Measurements from ENCODE around the gene ROR1.

The ROR1 gene

GRCh38 chr1:63916485-63917360, 142.9 kb downstream of the ROR1 start:
- no peak for DNase-seq

DNA sequence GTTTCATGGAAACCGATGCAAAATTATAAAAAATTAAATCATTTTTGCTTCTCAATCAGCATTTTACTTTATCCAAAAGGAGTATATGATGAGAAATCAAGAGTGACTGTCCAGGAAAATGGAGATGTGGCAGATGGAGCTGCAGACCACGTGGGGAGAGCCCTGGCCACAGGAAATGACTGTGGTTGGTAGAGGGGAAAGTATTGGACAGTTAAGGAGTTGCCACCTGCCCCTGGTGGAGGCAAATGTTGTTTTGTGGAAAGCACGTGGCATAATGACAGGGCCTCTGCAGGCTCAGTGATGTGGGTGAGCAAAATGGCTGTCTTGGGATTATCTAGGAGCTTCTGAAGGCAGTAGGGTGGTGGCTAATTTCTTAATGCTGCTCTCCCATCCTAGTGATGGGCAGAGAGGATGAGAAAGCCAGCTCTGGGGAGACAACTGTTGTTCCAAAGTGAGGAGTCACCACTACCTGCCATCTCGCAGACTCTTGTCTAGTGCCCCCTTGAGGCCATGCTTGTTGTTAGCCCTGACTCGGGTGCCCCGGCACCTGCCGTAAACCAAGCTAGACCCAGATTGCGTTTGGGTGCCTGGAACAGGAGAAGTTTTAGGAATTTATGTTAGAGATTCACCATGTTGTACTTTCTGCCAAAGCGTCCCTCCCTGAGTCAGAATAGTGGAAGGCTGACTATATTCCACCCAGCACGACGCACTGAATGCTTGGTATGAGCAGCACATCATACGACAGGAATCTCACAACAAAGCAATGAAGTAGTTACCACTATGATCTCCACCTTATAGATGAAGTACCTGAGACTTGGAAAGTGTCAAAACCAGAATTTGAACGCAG, 144.0 kb downstream of the ROR1 start:
- DNase-seq = no peak

GRCh38 chr1:63918418-63918945, 144.7 kb downstream of the ROR1 start:
- no peak for DNase-seq

DNA sequence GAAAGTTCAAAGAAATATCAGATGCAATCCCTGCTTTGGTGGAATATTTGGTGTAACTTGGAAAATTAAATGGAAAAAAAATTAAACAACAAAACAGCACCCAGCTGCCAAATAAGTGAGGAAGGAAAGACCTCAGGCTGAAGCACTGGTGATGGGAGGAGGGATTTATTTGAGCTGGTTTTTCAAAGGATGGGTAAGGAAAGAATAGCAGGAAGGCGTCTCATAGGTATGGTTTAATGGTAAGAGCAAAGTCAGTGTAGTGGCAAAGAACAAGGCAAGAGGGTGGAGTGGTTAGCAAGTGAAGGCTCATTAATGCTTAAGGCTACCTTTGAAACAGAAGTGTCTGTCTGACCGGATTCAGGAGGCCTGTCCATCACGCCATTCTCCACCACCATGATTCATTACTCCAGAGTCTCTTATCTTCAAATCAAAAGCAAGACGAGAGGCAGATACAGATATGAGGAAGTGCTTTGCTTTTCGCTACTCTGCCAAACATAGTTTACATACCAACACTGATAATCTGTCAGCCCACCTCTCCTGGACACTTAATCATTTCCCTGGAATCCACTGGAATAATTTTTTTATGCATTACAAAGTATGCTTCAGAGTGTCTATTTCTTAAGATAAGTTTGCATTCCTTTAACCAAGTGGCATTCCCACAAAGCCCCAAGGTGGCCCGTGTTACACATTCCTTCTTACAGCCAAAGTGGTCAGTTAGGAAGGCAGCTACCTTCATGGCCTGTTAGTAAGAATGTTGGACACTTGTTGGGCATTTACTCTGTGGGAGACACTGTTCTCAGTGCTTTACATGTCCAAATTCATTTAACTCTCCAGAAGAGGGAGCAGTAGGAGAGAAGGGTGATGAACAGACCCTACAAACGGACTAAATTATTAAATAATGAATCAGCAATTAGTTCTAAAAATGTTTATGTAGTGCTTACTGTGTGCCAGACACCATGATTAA, 146.6 kb downstream of the ROR1 start:
- no peak for DNase-seq

- no peak for DNase-seq
These were observed 147.5 kb downstream of the ROR1 start for GRCh38 chr1:63921359-63921758.

DNA sequence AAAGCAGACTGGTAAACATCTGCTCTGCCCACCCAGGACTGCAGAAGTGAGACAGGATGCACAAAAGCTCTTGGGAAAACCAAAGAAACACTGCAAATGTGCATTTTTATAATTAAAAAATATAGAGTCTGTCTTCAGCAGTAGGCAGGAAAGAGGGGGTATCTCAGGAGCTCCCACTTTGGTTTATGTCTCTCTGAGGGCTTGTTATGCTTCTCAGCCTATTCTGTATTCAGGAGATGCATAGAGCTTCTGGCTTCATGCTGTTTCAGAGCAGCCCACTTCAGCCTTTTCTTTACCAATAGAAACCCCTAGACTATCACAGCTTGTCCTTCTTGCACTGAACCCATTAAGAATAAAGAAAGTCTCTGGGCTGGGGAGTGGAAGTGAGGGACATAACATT, 148.0 kb downstream of the ROR1 start:
- DNase-seq = no peak

- no peak for DNase-seq
These were observed 149.0 kb downstream of the ROR1 start for GRCh38 chr1:63922848-63923247.

GRCh38 chr1:63923302-63923701, 149.5 kb downstream of the ROR1 start:
- no peak for DNase-seq

DNA sequence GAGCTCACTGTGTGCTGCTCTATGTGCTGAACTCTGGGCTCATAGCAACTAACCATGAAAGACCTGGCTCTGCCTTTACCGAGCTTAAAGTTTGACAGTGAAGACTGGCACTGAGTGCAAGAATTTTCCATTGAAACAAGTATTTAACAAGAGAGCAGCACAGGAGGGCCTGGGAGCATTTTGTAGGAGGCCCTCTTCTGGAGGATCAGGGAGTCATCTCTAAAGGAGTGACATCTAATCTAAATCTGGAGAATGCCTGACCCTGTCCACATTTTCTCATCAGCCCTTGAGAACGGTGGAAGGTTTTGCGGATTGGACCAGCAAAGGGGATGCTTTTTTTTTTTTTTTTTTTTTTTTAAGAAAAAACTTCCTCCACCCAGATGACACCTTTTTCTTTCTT, 150.8 kb downstream of the ROR1 start:
- no peak for DNase-seq

DNA sequence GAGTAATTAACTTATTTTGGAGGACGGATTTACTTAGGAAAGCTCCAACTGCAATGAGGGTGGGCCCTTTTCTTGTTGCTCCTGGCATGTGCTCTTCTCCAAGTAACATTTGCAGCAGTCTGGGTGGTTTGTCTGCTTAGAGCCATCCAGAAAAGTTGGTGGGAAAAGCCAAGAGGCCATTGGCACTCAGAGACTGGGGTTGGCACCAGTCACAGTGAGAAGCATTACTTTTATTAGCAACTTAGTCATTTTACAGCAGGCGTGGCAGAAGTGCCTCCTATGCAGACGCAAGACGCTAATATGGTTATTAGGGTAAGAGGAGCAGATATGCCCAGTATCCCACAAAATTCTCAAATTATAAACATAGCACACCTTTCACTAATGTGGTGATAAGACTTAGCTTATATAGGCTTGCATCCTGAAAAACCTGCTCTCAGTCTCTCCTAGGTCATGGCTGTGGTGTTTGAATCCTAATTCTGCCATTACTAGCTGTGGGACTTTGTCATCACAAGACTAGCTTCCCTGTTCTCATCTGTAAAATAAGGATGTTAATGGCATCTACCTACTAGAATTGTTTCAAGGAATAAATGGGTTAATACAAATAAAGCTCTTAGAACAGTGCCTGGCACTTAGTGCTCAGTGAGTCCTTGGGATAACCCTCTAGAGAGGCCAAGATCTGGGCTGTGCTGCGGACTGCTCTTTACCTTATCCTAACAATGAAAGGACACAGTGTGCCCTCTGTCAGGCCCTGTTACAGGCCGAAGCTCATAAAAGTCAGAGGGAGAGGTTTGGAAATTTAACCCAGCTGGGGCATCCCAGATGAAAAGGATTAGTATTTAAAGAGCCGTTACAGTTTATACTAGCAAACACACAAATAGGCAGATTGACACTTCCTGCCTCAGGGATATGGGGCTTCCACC, 154.6 kb downstream of the ROR1 start:
- DNase-seq = no peak

DNA sequence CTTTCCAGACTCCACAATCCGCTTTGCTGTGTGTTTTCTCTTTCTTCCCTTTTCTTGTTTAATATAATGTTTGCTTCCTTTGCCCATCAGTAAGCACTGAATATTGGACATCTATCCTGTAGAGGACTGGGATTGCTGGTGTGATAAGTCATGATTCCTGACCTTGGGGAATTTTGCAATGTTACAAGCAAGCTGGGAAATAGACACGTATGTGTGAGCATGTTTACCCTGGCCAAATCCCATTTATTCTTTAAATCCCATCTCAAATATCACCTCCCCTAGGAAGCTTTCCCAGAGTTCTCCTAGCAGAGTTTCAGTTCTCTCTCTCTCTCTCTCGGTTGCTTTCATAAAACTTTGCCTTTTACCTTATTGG, 155.3 kb downstream of the ROR1 start:
- no peak for DNase-seq

DNA sequence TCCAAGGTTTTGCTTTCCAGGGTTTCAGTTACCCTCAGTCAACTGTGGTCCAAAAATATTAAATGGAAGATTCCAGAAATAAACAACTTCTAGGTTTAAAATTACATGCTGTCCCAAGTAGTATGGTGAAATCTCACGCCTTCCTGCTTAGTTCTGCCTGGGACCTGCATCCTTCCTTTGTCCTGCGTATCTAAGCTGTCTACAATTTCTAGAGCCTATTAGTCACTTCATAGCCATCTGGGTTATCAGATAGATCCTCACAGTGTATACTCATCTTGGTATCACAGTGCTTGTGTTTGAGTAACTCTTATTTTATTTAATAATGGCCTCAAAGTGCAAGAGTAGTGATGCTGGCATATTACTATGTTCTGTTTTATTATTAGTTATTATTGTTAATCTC, 157.7 kb downstream of the ROR1 start:
- DNase-seq = no peak

GRCh38 chr1:63934697-63935096, 160.9 kb downstream of the ROR1 start:
- no peak for DNase-seq

DNA sequence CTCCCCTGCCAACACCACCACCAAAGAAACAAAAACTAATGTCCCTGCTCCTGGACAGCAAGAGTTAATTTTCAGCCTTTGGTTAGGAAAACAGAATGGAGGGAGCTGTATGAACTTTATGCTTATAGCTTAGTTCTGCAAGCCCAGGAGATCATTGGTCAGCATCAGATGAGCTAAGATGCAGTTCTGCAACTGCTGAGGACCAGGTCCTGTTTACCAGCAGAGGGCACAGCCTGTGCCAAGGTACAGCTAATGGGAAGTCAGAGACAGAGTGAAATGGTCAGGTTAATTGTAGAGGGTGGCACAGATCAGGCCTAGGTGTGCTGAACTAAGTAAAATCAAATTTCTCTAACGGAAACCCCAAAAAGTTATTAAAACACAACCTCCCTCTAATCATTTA, 161.3 kb downstream of the ROR1 start:
- no peak for DNase-seq

- no peak for DNase-seq
These were observed 161.7 kb downstream of the ROR1 start for GRCh38 chr1:63935553-63935952.

DNA sequence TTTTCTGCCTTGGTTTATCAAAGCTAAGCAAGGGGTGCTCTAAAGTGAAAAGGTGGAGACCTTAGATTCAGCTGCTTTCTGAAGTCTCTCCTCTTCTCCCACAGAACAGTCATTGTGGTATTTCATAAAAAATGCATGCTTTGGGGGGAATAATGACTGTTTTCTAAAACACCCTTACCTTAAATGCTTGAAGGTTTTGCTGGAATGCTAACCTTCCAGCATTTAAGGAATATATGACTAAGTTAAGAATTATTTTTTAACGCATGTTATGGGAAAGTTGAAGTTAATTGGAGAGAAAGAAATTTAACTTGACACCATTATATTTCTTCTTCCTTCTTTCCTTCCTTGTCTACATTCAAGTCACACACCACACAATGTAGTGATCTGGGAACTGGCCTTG, 162.5 kb downstream of the ROR1 start:
- no peak for DNase-seq

DNA sequence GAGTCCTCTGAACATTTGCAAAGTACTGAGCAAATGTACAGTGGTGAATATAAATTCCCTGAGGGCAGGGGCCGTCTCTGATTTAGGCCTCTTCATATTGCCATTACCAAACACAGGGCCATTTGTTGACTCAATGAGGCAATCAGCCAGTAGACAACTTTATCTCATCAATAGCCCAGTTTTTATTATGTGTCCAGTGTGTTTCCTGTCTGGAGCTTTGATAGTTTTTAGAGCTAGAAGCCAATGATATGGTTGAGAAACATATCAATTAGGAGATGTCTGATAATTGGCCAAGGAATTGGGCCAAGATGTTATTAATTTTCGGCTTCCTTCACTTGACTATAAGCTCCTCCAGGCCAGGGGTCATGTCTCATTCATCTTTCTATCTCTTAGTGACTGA, 163.0 kb downstream of the ROR1 start:
- DNase-seq = no peak

DNA sequence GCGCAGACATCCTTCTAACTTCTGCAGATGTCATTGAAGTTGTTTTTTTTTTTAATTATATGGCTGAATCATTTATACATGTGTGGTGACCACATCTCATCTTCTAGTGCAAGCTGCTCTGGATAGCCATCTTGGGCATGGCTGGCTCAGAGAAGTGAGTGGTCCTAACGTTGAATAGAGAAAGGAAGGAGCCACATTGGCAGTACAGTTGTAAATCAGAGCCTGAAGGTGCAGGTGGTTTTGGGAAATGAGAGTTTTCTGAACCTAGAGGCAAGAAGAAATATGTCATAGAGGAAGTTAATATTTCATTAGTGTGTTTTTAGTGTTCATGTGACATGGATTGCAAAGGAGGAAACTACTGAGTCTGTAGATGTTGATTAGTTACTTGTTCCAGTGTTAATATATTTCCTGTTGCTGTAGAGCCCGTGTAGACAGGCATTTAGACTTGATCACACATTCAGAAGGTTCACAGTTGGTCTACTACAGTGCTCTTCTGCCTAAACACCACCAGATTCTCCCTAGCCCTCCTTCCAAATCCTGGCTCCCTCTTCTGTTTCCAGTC, 163.7 kb downstream of the ROR1 start:
- DNase-seq = no peak

GRCh38 chr1:63940440-63940839, 166.6 kb downstream of the ROR1 start:
- DNase-seq = no peak

GRCh38 chr1:63943393-63943792, 169.6 kb downstream of the ROR1 start:
- no peak for DNase-seq

DNA sequence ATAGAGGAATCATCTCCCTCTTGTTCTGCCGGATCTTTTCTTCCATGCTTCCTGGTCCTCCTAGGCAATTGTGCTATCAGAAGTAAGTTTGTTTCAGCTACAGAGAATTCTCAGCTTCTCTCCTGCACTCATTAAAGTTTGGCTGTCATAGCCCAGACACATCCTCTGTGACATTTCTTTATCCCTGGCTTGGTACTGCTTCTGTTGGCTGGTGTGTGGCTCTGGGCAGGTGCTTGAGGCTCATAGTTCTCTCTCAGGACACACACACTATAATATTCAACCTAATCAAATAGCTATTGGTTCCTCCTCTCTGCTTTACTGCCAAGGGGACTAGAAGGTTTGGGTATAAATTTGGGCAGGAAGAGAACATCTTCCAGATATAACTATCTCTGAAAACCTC, 172.1 kb downstream of the ROR1 start:
- no peak for DNase-seq
